ENCODE results near the gene B4GALNT4.
"Not testable (repeated sequence)": the region's sequence is repeated elsewhere in the genome, so short reads cannot be mapped to it uniquely, and the experiment has no call there.

The B4GALNT4 gene, protein sequence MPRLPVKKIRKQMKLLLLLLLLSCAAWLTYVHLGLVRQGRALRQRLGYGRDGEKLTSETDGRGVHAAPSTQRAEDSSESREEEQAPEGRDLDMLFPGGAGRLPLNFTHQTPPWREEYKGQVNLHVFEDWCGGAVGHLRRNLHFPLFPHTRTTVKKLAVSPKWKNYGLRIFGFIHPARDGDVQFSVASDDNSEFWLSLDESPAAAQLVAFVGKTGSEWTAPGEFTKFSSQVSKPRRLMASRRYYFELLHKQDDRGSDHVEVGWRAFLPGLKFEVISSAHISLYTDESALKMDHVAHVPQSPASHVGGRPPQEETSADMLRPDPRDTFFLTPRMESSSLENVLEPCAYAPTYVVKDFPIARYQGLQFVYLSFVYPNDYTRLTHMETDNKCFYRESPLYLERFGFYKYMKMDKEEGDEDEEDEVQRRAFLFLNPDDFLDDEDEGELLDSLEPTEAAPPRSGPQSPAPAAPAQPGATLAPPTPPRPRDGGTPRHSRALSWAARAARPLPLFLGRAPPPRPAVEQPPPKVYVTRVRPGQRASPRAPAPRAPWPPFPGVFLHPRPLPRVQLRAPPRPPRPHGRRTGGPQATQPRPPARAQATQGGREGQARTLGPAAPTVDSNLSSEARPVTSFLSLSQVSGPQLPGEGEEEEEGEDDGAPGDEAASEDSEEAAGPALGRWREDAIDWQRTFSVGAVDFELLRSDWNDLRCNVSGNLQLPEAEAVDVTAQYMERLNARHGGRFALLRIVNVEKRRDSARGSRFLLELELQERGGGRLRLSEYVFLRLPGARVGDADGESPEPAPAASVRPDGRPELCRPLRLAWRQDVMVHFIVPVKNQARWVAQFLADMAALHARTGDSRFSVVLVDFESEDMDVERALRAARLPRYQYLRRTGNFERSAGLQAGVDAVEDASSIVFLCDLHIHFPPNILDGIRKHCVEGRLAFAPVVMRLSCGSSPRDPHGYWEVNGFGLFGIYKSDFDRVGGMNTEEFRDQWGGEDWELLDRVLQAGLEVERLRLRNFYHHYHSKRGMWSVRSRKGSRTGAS

DNA sequence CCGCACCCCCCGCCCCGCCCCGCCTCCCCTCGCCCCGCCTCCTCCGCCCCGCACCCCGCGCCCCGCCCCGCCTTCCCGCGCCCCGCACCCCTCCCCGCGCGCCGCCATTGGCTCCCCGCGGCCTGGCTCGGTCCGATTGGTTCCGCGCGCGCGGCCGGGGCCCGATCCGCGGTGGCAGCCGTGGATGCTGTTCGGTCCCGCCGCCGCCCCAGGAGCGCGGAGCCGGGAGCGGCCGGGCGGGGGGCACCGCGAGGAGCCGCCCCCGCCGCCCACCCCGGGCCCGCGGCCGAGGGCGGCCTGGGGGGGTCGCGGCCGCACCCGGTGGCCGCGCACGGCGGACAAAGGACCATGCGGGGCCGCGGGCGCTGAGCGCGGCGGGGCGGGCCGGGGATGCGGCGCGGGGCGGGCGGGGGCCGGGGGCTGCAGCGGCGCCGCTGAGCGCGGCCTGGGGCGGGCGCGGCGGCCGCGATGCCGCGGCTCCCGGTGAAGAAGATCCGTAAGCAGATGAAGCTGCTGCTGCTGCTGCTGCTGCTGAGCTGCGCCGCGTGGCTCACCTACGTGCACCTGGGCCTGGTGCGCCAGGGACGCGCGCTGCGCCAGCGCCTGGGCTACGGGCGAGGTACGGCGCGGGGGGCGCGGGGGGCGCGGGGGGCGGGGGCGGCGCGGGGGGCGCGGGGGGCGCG, at the start of gene B4GALNT4:
Gene B4GALNT4 (plus strand): TSS at position 164 of the 683 bp plus-strand sequence. CDS start 305 bp downstream, at position 469.
- no peak for DNase-seq (ENCODE audit: low spot score)

DNA sequence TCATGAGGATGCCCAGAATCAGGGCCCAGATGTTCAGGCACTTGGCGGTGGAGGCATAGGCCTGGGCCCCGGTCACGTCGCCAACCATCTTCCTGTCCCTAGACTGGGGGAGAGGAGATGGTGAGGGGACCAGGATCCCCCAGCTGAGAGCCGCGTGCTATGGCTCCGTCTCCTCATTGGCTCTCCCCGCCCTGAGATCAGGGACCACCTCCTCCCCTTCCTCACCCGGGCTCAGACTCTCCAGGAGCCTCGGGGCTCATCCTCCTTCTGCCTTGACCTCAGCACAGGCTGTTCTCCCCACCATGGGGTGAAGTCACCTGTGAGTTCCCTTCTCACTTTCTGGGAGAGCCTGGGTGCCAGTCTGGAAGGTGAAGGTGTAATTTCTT, 49.4 kb upstream of the B4GALNT4 start:
- DNase-seq (ENCODE audit: low spot score): not testable (repeated sequence)

DNA sequence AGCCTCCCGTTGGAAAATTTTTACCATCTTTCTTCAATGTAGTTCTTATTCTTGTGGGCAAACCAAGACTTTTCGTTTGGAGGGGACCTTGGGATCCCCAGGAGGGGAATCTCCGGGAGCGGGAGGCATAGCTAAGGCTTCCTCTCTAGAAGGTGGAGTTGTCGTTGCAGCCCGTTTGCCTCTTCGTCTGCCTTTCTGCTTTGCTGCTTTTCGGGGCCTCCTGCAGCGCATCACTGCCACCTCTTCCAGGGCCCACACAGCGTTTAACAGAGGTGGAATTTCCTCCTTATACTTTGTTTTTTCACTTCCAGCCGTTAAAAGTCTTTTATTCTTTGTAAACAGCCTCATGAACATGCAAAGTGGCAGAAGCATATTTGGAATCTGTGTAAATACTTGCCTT, 45.1 kb upstream of the B4GALNT4 start:
- DNase-seq (ENCODE audit: low spot score): no peak

DNA sequence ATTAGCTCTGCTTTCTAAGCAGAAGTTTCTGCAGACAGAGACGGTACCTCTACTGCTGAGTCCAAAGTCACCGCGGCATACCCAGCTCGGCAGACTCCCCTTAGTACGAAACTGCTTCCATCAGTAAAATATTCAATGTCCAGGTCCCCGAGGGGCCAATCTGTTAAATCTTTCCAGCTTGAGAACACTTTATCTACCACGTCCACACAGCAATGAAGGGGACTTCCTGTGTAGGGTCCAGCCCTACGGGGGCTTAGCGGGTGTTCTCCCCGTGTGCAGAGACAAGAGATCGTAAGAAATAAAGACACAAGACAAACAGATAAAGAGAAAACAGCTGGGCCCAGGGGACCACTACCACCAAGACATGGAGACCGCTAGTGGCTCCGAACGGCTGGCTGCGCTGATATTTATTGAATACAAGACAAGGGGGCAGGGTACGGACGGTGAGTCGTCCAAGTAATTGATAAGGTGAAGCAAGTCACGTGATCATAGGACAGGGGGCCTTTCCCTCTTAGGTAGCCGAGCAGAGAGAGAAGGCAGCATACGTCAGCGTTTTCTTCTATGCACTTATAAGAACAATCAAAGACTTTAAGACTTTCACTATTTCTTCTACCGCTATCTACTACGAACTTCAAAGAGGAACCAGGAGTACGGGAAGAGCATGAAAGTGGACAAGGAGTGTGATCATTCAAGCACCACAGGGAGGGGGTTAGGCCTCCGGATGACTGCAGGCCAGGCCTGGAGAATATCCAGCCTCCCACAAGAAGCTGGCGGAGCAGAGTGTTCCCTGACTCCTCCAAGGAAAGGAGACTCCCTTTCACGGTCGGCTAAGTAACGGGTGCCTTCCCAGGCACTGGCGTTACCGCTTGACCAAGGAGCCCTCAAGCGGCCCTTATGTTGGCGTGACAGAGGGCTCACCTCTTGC, 44.4 kb upstream of the B4GALNT4 start:
- not testable (repeated sequence) for DNase-seq (ENCODE audit: low spot score)

DNA sequence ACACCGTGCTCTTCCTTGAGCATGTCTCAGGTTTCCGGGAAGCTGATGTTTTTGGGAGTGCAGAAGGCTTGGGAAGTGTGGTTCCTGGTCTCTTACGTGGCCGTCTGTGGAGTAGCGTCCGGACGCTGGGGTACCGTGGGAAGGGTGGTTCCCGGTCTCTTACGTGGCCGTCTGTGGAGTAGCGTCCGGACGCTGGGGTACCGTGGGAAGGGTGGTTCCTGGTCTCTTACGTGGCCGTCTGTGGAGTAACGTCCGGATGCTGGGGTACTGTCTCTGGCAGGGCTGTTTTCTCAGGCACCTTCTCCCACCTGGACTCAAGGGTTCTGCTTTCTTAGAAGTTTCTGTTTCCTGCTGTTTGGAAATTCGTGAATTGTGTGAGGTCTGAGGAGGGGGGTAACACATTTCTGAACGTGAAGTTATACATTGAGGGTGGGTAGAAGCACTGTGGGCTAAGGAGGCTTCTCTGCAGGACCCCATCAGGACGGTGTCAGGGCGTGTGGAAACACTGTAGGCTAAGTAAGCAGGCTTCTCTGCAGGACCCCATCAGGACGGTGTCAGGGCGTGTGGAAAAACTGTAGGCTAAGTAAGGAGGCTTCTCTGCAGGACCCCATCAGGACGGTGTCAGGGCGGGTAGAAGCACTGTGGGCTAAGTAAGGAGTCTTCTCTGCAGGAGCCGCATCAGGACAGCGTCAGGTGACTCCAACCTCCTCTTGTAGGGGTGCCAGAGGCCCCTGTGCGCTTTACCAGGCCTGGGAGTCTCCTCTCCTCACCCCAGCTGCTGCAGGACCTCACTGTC, 43.3 kb upstream of the B4GALNT4 start:
- DNase-seq (ENCODE audit: low spot score): no peak

DNA sequence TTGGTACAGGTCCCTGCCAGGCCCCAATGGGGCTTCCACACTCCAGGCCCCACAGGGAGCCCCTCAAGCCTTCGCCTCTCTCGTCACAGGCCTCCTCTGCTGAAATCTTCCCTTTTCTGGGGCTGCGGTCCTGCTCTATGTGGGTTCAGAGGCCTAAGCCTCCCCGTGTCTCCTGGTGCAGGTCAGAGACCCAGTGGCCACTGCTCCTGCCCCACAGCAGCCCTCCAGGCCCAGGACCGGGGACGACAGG, 42.8 kb upstream of the B4GALNT4 start:
- DNase-seq (ENCODE audit: low spot score): no peak

DNA sequence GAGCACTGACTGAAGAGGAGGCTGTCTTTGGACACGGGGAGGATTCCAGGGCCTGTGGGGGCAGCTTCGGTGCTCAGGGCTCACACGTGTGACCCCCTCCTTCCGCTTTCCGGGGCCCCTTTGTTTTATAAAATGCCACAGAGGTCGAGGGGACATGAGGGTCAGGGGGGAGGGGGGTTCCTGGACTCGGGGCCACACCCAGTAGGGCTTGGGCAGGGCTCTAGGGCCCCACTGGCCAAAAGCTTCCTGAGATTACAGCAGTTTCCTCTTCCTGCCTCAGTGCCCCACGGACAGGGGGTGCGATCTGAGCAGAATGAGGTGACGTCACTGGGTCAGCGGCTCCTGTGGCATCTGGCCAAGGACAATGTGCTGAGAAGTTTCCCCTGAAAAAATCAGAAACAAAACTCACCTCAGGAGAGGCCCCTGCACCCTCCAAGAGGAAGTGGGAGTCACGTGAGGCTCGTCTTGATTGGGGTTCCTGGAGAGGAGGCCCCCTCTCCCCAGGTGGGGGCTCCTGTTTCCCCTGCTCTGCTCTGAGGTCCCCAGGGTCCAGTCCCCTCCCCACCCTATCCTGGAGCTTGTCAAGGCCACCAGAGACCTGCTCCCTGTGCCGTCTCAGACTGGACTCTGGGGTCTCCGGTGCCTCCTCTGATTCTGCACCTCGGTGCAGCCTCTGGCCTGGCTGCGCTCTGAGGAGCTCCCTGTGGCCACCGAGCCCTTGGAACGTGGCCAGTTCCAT, 42.3 kb upstream of the B4GALNT4 start:
- no peak for DNase-seq (ENCODE audit: low spot score)

DNA sequence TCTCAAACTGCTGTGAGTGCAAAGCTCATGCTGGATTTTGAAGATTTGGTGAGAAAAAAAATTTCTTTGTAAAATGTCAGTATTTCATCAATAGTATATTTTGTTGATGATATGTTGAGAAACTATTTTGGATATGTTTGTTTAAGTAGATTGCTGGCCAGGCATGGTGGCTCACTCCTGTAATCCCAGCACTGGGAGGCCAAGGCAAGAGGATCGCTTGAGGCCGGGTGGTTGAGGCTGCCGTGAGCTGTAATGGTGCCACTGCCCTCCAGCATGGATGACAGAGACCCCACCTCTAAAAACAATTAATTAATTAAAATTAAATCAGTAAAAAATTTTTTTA, 41.7 kb upstream of the B4GALNT4 start:
- no peak for DNase-seq (ENCODE audit: low spot score)

DNA sequence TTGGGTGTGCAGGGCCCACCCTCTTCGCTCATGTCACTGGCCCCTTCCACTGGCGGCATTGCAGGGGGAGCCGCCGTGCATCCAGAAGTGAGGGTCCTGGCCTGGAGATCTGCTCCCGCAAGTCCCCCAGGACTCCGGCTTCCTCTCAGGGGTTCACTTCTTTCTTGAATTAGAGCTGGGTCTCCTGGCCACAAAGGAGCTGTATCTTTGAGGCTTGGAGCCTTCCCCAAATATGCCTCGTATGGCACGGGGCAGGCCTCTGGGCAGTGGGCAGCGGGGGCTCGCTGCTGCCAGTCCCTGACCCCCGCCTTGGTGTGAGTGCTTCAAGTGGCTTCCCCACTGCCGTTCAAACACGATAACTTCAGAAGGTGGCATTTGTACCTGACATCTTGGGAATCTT, 41.3 kb upstream of the B4GALNT4 start:
- no peak for DNase-seq (ENCODE audit: low spot score)

DNA sequence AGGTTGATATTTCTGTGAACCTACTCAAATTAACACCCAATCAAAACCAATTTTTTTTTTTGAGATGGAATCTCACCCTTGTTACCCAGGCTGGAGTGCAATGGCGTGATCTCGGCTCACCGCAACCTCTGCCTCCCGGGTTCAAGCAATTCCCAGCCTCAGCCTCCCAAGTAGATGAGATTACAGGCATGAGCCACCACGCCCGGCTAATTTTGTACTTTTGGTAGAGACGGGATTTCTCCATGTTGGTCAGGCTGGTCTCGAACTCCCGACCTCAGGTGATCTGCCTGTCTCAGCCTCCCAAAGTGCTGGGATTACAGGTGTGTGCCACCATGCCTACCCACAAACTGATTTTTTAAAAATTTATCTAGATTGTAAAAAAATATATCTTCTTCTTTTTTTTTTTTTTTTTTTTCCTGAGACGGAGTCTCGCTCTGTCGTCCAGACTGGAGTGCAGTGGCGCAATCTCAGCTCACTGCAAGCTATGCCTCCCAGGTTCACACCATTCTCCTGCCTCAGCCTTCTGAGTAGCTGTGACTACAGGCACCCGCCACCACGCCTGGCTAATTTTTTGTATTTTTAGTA, 40.7 kb upstream of the B4GALNT4 start:
- DNase-seq (ENCODE audit: low spot score): not testable (repeated sequence)

DNA sequence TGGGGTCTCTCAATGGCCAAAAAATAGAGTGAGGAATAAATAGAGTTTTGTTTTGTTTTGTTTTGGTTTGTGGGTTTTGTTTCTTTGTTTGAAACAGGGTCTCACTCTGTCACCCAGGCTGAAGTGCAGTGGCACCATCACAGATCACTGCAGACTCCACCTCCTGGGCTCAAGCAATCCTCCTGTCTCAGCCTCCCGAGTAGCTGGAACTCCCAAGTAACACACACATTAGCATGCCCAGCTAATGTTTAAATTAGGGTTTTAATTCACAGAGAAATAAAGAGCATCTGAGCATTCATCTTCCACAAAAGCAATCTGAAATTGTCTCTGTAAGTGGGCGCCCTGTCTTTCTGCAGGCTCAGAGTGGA, 39.4 kb upstream of the B4GALNT4 start:
- DNase-seq (ENCODE audit: low spot score): no peak

DNA sequence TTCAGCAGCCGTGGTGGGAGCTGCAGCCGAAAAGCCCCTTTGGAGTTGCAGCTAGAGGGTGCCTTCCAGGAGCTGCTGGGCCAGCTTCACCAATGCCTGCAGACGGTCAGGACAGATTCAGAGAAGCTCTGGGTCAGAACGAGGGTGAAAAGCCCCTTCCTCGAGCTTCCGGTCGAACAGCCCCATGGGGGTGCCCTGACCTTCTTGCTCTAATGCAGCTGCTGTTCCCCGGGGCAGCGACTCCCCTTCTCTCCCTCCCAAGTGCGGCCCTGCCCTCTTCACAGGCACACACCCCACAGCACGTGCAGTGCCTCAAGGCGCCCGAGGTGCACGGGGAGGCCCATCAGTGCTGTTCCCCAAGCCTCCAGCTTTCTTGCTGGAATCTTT, 39.0 kb upstream of the B4GALNT4 start:
- no peak for DNase-seq (ENCODE audit: low spot score)

DNA sequence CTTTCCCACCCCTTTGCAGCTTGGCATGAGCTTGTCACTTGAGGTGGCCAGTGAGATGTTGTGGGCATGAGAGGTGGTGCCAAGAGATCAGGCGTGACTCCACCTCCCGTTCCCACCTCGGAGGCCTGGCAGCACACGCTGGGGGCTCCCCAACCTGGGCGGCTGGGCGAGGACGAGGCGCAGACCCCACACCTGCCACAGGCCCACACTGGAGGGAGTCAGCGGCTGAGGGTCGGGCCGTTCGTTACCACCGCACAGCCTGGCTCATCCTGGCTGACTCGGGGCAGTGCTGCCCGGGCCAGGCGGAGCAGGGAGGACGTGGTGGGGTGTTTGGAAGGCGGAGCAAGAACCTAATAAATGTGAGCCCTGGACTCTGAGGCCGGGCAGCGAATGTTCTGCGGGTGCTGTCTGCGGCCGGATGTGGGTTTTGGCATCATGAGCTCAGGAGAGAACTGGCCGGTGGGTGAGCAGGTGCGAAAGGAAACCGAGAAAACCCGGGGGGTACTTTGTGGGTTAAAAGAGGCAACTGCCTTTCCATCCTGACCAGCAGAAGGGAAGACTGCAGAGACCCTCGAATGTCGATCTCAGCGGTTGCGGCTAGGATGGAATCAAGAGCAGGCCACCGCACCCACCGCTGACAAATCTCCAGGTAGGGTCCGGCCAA, 38.5 kb upstream of the B4GALNT4 start:
- DNase-seq (ENCODE audit: low spot score): no peak

DNA sequence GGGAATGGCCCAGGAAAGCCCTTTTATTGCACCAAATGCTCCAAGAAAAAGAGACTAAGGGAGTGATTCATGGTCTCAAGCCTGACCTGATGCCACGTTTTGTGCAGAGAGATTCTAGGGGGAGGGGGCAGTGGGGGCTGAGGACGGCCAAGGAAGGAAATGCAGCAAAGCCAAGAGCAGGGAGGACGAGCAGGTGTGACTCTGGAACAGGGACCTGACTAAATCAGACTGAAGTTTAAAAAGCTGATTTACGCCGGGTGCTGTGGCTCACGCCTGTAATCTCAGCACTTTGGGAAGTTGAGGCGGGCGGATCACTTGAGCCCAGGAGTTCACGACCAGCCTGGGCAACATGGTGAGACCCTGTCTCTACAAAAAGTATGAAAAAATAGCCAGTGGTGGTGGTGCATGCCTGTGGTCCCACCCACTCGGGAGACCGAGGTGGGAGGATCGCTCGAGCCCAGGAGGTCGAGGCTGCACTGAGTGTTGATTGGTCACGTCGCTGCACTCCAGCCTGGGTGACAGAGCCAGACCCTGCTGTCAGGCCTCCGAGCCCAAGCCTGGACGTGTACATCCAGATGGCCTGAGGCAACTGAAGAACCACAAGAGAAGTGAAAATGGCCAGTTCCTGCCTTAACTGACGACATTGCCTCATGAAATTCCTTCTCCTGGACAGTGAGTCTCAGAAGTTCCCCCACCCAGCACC, 37.8 kb upstream of the B4GALNT4 start:
- no peak for DNase-seq (ENCODE audit: low spot score)

DNA sequence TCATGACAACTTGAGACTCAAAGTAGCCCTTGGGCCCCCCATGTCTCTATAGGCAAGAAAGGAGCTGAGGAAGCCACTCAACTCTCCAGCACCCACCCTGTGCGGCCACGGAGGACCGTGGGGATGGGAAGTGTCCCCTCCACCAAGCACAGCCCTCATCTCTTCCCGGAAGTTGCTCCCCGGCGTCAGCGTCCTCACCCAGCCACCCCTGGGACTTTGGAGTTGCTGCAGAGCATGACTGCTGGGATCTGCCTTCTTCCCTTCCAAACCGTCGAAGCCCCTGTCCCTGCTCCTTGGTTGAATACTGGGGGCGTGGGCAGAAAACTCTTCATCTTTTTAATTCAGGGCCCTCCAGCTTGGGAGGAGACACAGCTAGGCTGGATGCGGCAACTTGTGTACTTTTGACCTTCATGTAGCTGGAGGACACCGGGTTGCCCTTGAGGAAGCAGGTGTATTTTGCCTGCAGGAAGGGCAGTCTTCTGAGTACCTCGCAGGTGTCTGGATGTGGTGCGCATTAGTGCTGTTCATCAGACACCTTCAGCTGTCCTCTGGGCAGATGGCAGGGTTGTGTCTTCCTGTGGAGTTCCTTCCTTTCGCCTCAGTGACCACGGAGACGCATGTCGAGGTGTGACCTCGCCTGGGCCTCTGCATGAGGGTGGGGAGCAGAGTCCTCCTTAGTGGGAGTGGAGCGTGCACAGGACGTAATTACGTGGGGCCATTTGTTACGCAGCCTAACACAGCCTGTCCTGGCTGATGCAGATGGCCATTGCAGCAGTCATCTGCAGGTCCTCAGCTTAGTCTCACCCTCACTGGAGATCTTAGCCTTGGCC, 36.4 kb upstream of the B4GALNT4 start:
- DNase-seq (ENCODE audit: low spot score): no peak

DNA sequence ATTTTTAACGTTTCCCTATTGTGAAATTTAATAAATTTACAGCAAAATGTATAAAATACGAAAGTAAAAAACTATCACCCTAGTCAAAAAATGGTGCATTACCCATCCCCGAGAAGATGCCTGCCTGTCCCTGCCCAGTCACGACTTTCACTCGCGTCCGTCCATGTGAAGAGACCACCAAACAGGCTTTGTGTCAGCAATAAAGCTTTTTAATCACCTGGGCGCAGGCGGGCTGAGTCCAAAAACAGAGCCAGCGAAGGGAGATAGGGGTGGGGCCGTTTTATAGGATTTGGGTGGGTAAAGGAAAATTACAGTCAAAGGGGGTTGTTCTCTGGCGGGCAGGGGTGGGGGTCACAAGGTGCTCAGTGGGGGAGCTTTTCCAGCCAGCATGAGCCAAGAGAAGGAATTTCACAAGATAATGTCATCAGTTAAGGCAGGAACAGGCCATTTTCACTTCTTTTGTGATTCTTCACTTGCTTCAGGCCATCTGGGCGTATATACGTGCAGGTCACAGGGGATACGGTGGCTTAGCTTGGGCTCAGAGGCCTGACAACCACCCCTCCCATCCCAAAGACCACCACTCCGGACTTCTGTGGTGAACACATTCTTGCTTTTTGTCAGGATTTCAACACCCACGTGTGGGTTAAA, 35.6 kb upstream of the B4GALNT4 start:
- DNase-seq (ENCODE audit: low spot score): not testable (repeated sequence)
